Naive thymus-derived CD4-positive, alpha-beta T cell (primary cell): ENCODE data around the gene SAG. TPM values are rescaled to one million over a fixed set of nuclear protein-coding genes. Genes with fewer than 3 reads are reported as not detected.

Source experiments
- ATAC-seq: fragments of 150-1000 bp; cut with Tn5 transposase; 2 replicates; pipeline ENCODE4 v1.10.0; 2021; ENCODE audit warnings: mild to moderate bottlenecking, moderate library complexity
- CTCF ChIA-PET: fragments of 350-600 bp; sonication (Branson Sonifier 250); formaldehyde crosslinking; loops from one replicate; lab custom pipeline; 2021; ENCODE audit warnings: antibody characterized with exemption; lab: Charles Lee
- POLR2A ChIA-PET: fragments of 350-600 bp; sonication (Branson Sonifier 250); formaldehyde crosslinking; loops from one replicate; lab custom pipeline; 2021; ENCODE audit warnings: antibody characterized with exemption, inconsistent platforms; lab: Charles Lee
- DNase-seq, 9 donors: peaks; one replicate each; pipeline versions ENCODE4 v3.0.0 to v3.0.0-alpha.2; 2020 to 2022; ENCODE audit warnings: mixed read lengths in 1 of 9
- H3K27ac ChIP-seq: one replicate; pipeline ENCODE4 v1.7.0; 2013; ENCODE audit warnings: mild to moderate bottlenecking, low read depth, low read length, moderate library complexity
- H3K27me3 ChIP-seq, 2 donors: one replicate each; pipeline ENCODE4 v1.7.0; 2013; ENCODE audit warnings: low read length in 2 of 2, mild to moderate bottlenecking in 2 of 2, moderate library complexity in 2 of 2; ENCODE audit not compliant: control insufficient read depth in 2 of 2, insufficient read depth in 2 of 2
- H3K36me3 ChIP-seq, 3 experiments: 1 replicate in 2 of 3; 2 replicates in 1 of 3; pipeline ENCODE4 v1.7.0; 2013; ENCODE audit warnings: low read length in 3 of 3, mild to moderate bottlenecking in 3 of 3, moderate library complexity in 1 of 3; ENCODE audit not compliant: insufficient read depth in 3 of 3, control insufficient read depth in 2 of 3
- H3K4me1 ChIP-seq, 2 donors: one replicate each; pipeline ENCODE4 v1.7.0; 2013; ENCODE audit warnings: low read length in 2 of 2, mild to moderate bottlenecking in 2 of 2, moderate library complexity in 1 of 2; ENCODE audit not compliant: control insufficient read depth in 2 of 2, insufficient read depth in 2 of 2
- H3K4me3 ChIP-seq: 2 replicates; pipeline ENCODE4 v1.7.0; 2013; ENCODE audit warnings: mild to moderate bottlenecking, low read length
- H3K9me3 ChIP-seq, 3 experiments: 1 replicate in 2 of 3; 2 replicates in 1 of 3; pipeline ENCODE4 v1.7.0; 2013; ENCODE audit warnings: low read length in 3 of 3; ENCODE audit not compliant: control insufficient read depth in 2 of 3
- H3K27ac Mint-ChIP-seq, 9 donors: one replicate each; pipeline ENCODE4 v1.8.0; 2020 to 2022; ENCODE audit warnings: mixed read lengths in 9 of 9, mild to moderate bottlenecking in 8 of 9, moderate library complexity in 5 of 9, inconsistent platforms in 2 of 9
- H3K27me3 Mint-ChIP-seq, 5 donors: one replicate each; pipeline ENCODE4 v1.8.0; 2021 to 2022; ENCODE audit warnings: mixed read lengths in 5 of 5, mild to moderate bottlenecking in 1 of 5
- H3K36me3 Mint-ChIP-seq, 5 donors: one replicate each; pipeline ENCODE4 v1.8.0; 2020 to 2022; ENCODE audit warnings: mixed read lengths in 5 of 5, mild to moderate bottlenecking in 3 of 5, inconsistent platforms in 1 of 5
- H3K4me1 Mint-ChIP-seq, 7 donors: one replicate each; pipeline ENCODE4 v1.8.0; 2020 to 2022; ENCODE audit warnings: mixed read lengths in 7 of 7, mild to moderate bottlenecking in 3 of 7, inconsistent platforms in 1 of 7
- H3K4me3 Mint-ChIP-seq, 10 donors: one replicate each; pipeline ENCODE4 v1.8.0; 2020 to 2022; ENCODE audit warnings: mild to moderate bottlenecking in 10 of 10, mixed read lengths in 10 of 10, moderate library complexity in 6 of 10, inconsistent platforms in 2 of 10
- H3K9me3 Mint-ChIP-seq, 11 donors: one replicate each; pipeline ENCODE4 v1.8.0; 2020 to 2022; ENCODE audit warnings: mixed read lengths in 11 of 11, mild to moderate bottlenecking in 4 of 11, inconsistent platforms in 1 of 11, moderate library complexity in 1 of 11
- intact Hi-C, 2 donors: fragments of 100-400 bp; cut with micrococcal nuclease; formaldehyde crosslinking; loops; one replicate each; pipeline ENCODE4 v1.15.1; 2023
- polyA plus RNA-seq, 2 donors: library from polyadenylated mRNA; unstranded; fragments of 300-500 nt; fragmentation: Illumina TruSeq; gene quantifications; one replicate each; pipeline ENCODE4 v1.2.3, GENCODE V29; 2021
- total RNA-seq, 6 experiments: library from RNA in 5 of 6; stranded (reverse) in 5 of 6; gene quantifications; 1 replicate in 5 of 6; 2 replicates in 1 of 6; pipeline ENCODE4 v1.2.3 and lab custom pipeline; 2021 to 2026

SAG gene
- total and polyA plus RNA-seq, 7 experiments from 2014 or later, result 0.05 to 0.65 (median 0.10) TPM; not detected in 4

DNA sequence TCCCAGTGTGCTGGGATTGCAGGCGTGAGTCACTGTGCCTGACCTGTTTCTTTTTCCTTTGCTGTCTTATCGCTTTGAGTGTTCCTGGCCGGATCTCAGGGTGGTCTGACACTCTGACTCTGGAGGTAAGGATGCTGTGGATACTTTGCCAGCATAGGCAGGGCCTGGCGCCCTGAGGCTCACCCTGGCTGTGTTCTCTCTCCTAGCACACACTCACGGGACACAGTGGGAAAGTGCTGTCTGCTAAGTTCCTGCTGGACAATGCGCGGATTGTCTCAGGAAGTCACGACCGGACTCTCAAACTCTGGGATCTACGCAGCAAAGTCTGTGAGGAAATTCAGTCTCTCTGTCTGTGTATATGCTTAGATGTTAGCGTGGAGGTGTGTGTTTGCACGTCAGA, 18.0 kb upstream of the SAG start:
- CTCF ChIA-PET, result interaction anchor here (0.6 kb wide), 1 partner anchor 147 kb away, joined by 4 read pairs; no protein-coding TSS in a partner anchor
- H3K4me3 ChIP-seq, result no peak overlapping the region
- peak overlapping the region; percentile 14 to 90 (median 75) for H3K27ac Mint-ChIP-seq

DNA sequence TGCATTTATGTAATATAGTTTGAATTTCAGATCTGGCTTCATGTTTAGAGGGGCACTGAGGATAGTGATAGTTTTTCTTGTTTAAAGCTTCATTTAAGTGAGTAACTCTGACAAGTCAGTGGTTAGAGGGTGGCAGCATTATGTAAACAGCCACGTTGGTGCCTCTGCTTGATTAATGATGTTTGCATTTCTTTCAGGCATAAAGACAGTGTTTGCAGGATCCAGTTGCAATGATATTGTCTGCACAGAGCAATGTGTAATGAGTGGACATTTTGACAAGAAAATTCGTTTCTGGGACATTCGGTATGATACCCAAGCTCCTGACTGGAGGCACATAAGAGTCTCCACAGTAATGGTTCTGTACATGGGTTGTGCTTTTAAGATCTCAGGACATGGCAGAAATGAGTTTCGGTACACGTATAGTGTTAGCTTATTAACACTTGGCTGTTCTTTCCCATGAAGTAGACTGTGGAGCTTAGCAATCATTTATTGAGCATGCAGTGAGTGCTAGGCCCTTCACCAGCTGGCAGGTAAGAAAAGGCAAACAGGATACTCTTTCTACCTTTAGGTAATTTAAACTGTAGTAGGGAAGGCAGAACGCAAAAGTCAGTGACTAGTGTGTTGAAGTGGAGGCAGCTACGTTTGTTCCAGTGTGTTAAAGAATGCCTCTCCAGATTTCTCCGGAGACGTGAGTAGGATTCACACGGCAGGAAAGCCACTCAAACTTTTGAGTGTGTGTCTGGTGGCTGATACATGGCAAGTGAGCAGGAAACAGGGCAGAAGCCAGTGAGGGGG, 17.4 kb upstream of the SAG start:
- H3K36me3 Mint-ChIP-seq, result peaks cover 28 to 77% (median 44%) of the 10 kb centered on the region in 5 donors
- intact Hi-C loops, result no loop called here
- peaks cover 0 to 16% (median 3%) of the 10 kb centered on the region in 7 donors for H3K4me1 Mint-ChIP-seq
- Histone ChIP-seq H3K36me3 (peaks cover 49 to 99% (median 73%) of the 10 kb centered on the region in 3 experiments), H3K4me1 (no peaks in the 10 kb centered on the region), H3K4me3 (no peak overlapping the region), H3K27ac (no peak overlapping the region), H3K27me3 (no peaks in the 10 kb centered on the region), H3K9me3 (no peaks in the 10 kb centered on the region)
- DNase-seq (no peak), ATAC-seq (no peak)
- POLR2A ChIA-PET, result interaction anchor here (0.6 to 1.9 kb wide), 3 partner anchors 10 to 41 kb away, joined by 3 to 5 read pairs (median 4); no protein-coding TSS in a partner anchor
- H3K4me3 Mint-ChIP-seq, result no peak overlapping the region
- H3K27ac Mint-ChIP-seq, result peak overlapping the region in 8 of 9 donors; percentile 29 to 90 (median 76)
- no peaks in the 10 kb centered on the region for H3K27me3 Mint-ChIP-seq
- CTCF ChIA-PET, result no interaction called here
- peaks cover 0 to under 1% (median 0%) of the 10 kb centered on the region in 11 donors for H3K9me3 Mint-ChIP-seq

More for the DNA sequence above, 18.0 kb upstream of the SAG start:
- Mint-ChIP-seq H3K4me1 (peaks cover 0 to 22% (median 9%) of the 10 kb centered on the region in 7 donors), H3K9me3 (no peaks in the 10 kb centered on the region), H3K27me3 (no peaks in the 10 kb centered on the region), H3K4me3 (no peak overlapping the region), H3K36me3 (peaks cover 33 to 77% (median 49%) of the 10 kb centered on the region in 5 donors)
- Histone ChIP-seq H3K27me3 (no peaks in the 10 kb centered on the region), H3K9me3 (no peaks in the 10 kb centered on the region), H3K4me1 (no peaks in the 10 kb centered on the region), H3K27ac (no peak overlapping the region), H3K36me3 (peaks cover 53 to 99% (median 77%) of the 10 kb centered on the region in 3 experiments)
- DNase-seq (no peak), ATAC-seq (no peak)
- POLR2A ChIA-PET, result interaction anchor here (1.9 kb wide), 1 partner anchor 9 kb away, joined by 5 read pairs; no protein-coding TSS in a partner anchor
- intact Hi-C loops, result loop anchor here in 1 of 2 donors (5.0 kb wide), 1 partner anchor 43 kb away; no protein-coding TSS in a partner anchor

GRCh38 chr2:233295891-233296290, 11.7 kb upstream of the SAG start:
- no peak for DNase-seq
- H3K27ac ChIP-seq, result no peak overlapping the region
- Mint-ChIP-seq H3K27me3 (no peaks in the 10 kb centered on the region), H3K9me3 (peaks cover 0 to 1% (median 0%) of the 10 kb centered on the region in 11 donors), H3K4me1 (peaks cover 0 to 14% (median 1%) of the 10 kb centered on the region in 7 donors), H3K27ac (peak overlapping the region in 6 of 9 donors; percentile 0 to 83 (median 40)), H3K36me3 (peaks cover 20 to 58% (median 24%) of the 10 kb centered on the region in 5 donors), H3K4me3 (no peak overlapping the region)
- ATAC-seq, result no peak
- intact Hi-C loops, result no loop called here
- ChIA-PET POLR2A (interaction anchor here (0.6 to 0.8 kb wide), 2 partner anchors 38 to 120 kb away, joined by 3 read pairs; no protein-coding TSS in a partner anchor), CTCF (no interaction called here)
- no peaks in the 10 kb centered on the region for H3K27me3 ChIP-seq
- no peaks in the 10 kb centered on the region for H3K9me3 ChIP-seq
- no peaks in the 10 kb centered on the region for H3K4me1 ChIP-seq
- H3K4me3 ChIP-seq, result no peak overlapping the region
- H3K36me3 ChIP-seq, result peaks cover 29 to 53% (median 42%) of the 10 kb centered on the region in 3 experiments

DNA sequence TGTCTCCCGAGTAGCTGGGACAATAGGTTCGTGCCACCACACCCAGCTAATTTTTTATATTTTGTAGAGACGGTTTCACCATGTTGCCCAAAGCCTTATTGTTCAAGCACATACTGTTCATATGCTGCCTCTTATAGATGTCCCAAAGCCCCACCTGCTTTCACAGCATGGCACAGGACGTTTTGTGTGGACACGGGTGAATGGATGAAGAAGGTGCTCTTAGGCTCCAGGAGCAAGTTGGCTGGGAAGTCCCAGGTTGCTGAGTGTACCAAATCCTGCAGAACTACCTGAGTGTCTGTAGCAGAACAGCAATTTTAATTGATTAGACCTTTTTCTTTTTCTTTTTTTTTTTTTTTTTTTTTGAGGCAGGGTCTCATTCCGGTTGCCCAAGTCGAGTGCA, 10.5 kb upstream of the SAG start:
- Mint-ChIP-seq H3K27ac (peak overlapping the region in 3 of 9 donors; percentile 72 to 80 (median 78)), H3K4me3 (no peak overlapping the region), H3K9me3 (peaks cover 0 to 1% (median 0%) of the 10 kb centered on the region in 11 donors), H3K27me3 (no peaks in the 10 kb centered on the region), H3K4me1 (peaks cover 0 to 14% (median 1%) of the 10 kb centered on the region in 7 donors), H3K36me3 (peaks cover 17 to 46% (median 21%) of the 10 kb centered on the region in 5 donors)
- CTCF ChIA-PET, result interaction anchor here (0.7 kb wide), 1 partner anchor 10 kb away, joined by 3 read pairs; no protein-coding TSS in a partner anchor
- Histone ChIP-seq H3K27ac (no peak overlapping the region), H3K4me3 (no peak overlapping the region), H3K27me3 (no peaks in the 10 kb centered on the region), H3K9me3 (no peaks in the 10 kb centered on the region), H3K36me3 (peaks cover 20 to 41% (median 32%) of the 10 kb centered on the region in 3 experiments), H3K4me1 (no peaks in the 10 kb centered on the region)
- intact Hi-C loops, result no loop called here
- ATAC-seq (no peak), DNase-seq (no peak)
- POLR2A ChIA-PET, result no interaction called here

DNA sequence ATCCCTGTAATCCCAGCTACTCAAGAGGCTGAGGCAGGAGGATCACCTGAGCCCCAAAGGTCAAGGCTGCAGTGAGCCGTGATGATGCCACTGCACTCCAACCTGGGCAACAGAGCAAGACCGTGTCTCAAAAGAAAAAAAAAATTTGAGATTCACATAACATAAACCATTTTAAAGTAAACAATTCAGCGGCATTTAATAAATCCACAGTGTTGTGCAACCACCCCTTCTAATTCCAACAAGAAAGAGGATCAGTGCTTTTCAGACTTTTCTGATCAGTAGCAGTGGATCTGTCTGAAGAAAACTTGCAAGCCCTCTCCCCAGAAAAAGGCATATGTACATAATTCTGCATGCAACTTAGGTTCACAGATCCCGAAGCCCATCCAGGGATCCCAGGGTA, 7.2 kb upstream of the SAG start:
- POLR2A ChIA-PET, result no interaction called here
- Mint-ChIP-seq H3K27me3 (peaks cover 0 to 3% (median 0%) of the 10 kb centered on the region in 5 donors), H3K4me3 (no peak overlapping the region), H3K9me3 (no peaks in the 10 kb centered on the region), H3K27ac (peak overlapping the region in 2 of 9 donors; percentile 8 to 21), H3K4me1 (peaks cover 0 to 11% (median 1%) of the 10 kb centered on the region in 7 donors), H3K36me3 (peaks cover 0 to 13% (median 5%) of the 10 kb centered on the region in 5 donors)
- no peak for DNase-seq
- Histone ChIP-seq H3K27ac (no peak overlapping the region), H3K4me1 (no peaks in the 10 kb centered on the region), H3K9me3 (no peaks in the 10 kb centered on the region), H3K4me3 (no peak overlapping the region), H3K36me3 (peaks cover 0 to 8% (median 6%) of the 10 kb centered on the region in 3 experiments), H3K27me3 (no peaks in the 10 kb centered on the region)
- CTCF ChIA-PET, result no interaction called here
- intact Hi-C loops, result no loop called here
- ATAC-seq, result no peak

DNA sequence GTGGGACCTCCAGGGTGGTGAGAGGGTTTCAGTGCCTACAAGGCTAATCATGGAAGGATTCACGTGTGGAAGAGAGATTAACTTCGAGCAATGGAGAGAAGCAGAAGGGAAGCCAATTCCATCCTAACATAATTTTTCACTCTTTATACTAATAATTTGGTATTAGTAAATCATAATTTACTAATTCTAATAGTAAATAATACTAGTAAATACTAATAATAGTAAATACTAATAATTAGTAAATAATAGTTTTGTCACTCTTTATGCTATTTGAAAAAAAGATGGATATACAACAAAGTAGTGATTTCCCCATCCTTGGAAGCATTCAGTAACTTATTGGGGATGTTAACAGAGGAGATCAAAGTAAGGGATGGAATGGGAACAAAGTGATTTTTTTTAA, 6.4 kb upstream of the SAG start:
- ChIA-PET POLR2A (no interaction called here), CTCF (no interaction called here)
- Mint-ChIP-seq H3K4me1 (peaks cover 0 to 11% (median 2%) of the 10 kb centered on the region in 7 donors), H3K4me3 (no peak overlapping the region), H3K27ac (peak overlapping the region in 1 of 9 donors; percentile 50), H3K27me3 (peaks cover 0 to 3% (median 0%) of the 10 kb centered on the region in 5 donors), H3K36me3 (peaks cover 0 to 5% (median 2%) of the 10 kb centered on the region in 5 donors), H3K9me3 (no peaks in the 10 kb centered on the region)
- H3K36me3 ChIP-seq, result no peaks in the 10 kb centered on the region
- H3K27ac ChIP-seq, result no peak overlapping the region
- intact Hi-C loops, result no loop called here
- no peak for DNase-seq
- ATAC-seq, result no peak
- no peak overlapping the region for H3K4me3 ChIP-seq
- H3K9me3 ChIP-seq, result no peaks in the 10 kb centered on the region
- H3K4me1 ChIP-seq, result no peaks in the 10 kb centered on the region
- no peaks in the 10 kb centered on the region for H3K27me3 ChIP-seq
